Endothelial cell of umbilical vein (primary cell): Measurements from ENCODE around the gene URI1. TPM values are rescaled to one million over a fixed set of nuclear protein-coding genes. Genes with fewer than 3 reads are reported as not detected.

Experiments used
- BruUV-seq: library from RNA; stranded (reverse); fragments of 400-500 nt; replicated peaks from 2 replicates; lab custom pipeline; 2021; lab: Mats Ljungman, UMichigan
- CTCF ChIA-PET: fragments of 300-600, 350-600 bp; sonication (Branson Sonifier 250); formaldehyde crosslinking; loops from one replicate; lab custom pipeline; 2021; ENCODE audit warnings: antibody characterized with exemption, inconsistent platforms; lab: Charles Lee
- POLR2A ChIA-PET: fragments of 300-600, 350-600 bp; sonication (Branson Sonifier 250); formaldehyde crosslinking; loops from one replicate; lab custom pipeline; 2021; ENCODE audit warnings: antibody characterized with exemption, inconsistent platforms; lab: Charles Lee
- DNase-seq: peaks from one replicate; pipeline ENCODE4 v3.0.0-alpha.2; 2011; ENCODE audit warnings: low read depth, low spot score
- FAIRE-seq: peaks from 2 replicates; lab custom pipeline; 2011; peaks lifted over from hg19 to GRCh38; lab: Jason Lieb, UNC
- H2AFZ ChIP-seq: 2 replicates; pipeline ENCODE4 v1.6.0; 2012; ENCODE audit warnings: low read depth, low read length, control low read depth, inconsistent platforms
- H3K27ac ChIP-seq: 2 replicates; pipeline ENCODE4 v1.5.1; 2011; ENCODE audit warnings: low read depth, mild to moderate bottlenecking, control low read depth, low read length, moderate library complexity; ENCODE audit not compliant: insufficient read depth
- H3K27me3 ChIP-seq, 2 experiments: 2 replicates each; pipeline versions ENCODE4 v1.6.0 to v1.6.1; 2011; ENCODE audit warnings: low read length in 2 of 2, mixed read lengths in 1 of 2; ENCODE audit not compliant: control insufficient read depth in 2 of 2, insufficient read depth in 2 of 2
- H3K36me3 ChIP-seq, 2 experiments: 2 replicates in 1 of 2; 3 replicates in 1 of 2; pipeline ENCODE4 v1.5.1; 2011; ENCODE audit warnings: low read length in 2 of 2, mild to moderate bottlenecking in 1 of 2, moderate library complexity in 1 of 2; ENCODE audit not compliant: control insufficient read depth in 2 of 2, insufficient read depth in 2 of 2; ENCODE audit errors: extremely low read depth in 1 of 2
- H3K4me1 ChIP-seq: 3 replicates; pipeline ENCODE4 v1.5.1; 2011; ENCODE audit warnings: mild to moderate bottlenecking, low read length; ENCODE audit not compliant: control insufficient read depth, insufficient read depth; ENCODE audit errors: extremely low read depth
- H3K4me2 ChIP-seq: 2 replicates; pipeline ENCODE4 v1.6.1; 2011; ENCODE audit warnings: low read length, control low read depth, mixed read lengths; ENCODE audit not compliant: insufficient read depth
- H3K4me3 ChIP-seq, 3 experiments: fragments of 200-600 bp in 1 of 3; sonication (generic), shearing (Covaris generic) in 1 of 3; replicated peaks in 1 of 3; 2 replicates each; pipeline ENCODE4 v1.5.1; 2011 to 2016; ENCODE audit warnings: control low read depth in 3 of 3, low read length in 3 of 3, mild to moderate bottlenecking in 2 of 3, inconsistent platforms in 1 of 3, low read depth in 1 of 3, moderate library complexity in 1 of 3; ENCODE audit not compliant: insufficient read depth in 1 of 3
- H3K79me2 ChIP-seq: 2 replicates; pipeline ENCODE4 v1.6.0; 2012; ENCODE audit warnings: low read length, inconsistent platforms; ENCODE audit not compliant: control insufficient read depth, insufficient read depth
- H3K9ac ChIP-seq: replicated peaks from 2 replicates; pipeline ENCODE3; 2011; ENCODE audit warnings: low read length, control low read depth; ENCODE audit not compliant: insufficient read depth; ENCODE audit errors: extremely low read depth
- H3K9me1 ChIP-seq: replicated peaks from 3 replicates; pipeline ENCODE4 v1.6.0; 2011; ENCODE audit warnings: mild to moderate bottlenecking, low read length; ENCODE audit not compliant: control insufficient read depth, insufficient read depth; ENCODE audit errors: extremely low read depth
- H3K9me3 ChIP-seq: replicated peaks from 2 replicates; pipeline ENCODE4 v1.5.1; 2012; ENCODE audit warnings: low read length, inconsistent platforms; ENCODE audit not compliant: control insufficient read depth, insufficient read depth
- H4K20me1 ChIP-seq: replicated peaks from 2 replicates; pipeline ENCODE3; 2011; ENCODE audit warnings: mild to moderate bottlenecking, low read length; ENCODE audit not compliant: control insufficient read depth, insufficient read depth; ENCODE audit errors: extremely low read depth
- CTCF ChIP-seq, 2 donors: IDR thresholded peaks; 1 replicate in 1 of 2; 2 replicates in 1 of 2; pipeline ENCODE4 v1.5.1; 2011; ENCODE audit warnings: low read length in 2 of 2, mild to moderate bottlenecking in 2 of 2, moderate library complexity in 2 of 2, control low read depth in 1 of 2, inconsistent platforms in 1 of 2, low read depth in 1 of 2; ENCODE audit not compliant: insufficient read depth in 1 of 2; ENCODE audit errors: extremely low read depth in 1 of 2
- EZH2 ChIP-seq: IDR thresholded peaks from 2 replicates; pipeline ENCODE4 v1.6.1; 2012; ENCODE audit warnings: borderline replicate concordance, low read depth, mild to moderate bottlenecking, moderate library complexity, low read length, inconsistent platforms; ENCODE audit not compliant: severe bottlenecking
- FOS ChIP-seq: IDR thresholded peaks from 2 replicates; pipeline ENCODE4 v1.6.1; 2011; ENCODE audit warnings: mild to moderate bottlenecking, low read length, moderate library complexity, borderline replicate concordance; ENCODE audit not compliant: insufficient read depth
- GATA2 ChIP-seq: IDR thresholded peaks from 2 replicates; pipeline ENCODE4 v1.7.0; 2011; ENCODE audit warnings: low read depth, mild to moderate bottlenecking, moderate library complexity, mixed read lengths, low read length; ENCODE audit not compliant: insufficient read length, insufficient read depth
- JUN ChIP-seq: IDR thresholded peaks from 2 replicates; pipeline ENCODE4 v1.6.1; 2011; ENCODE audit warnings: borderline replicate concordance, low read depth; ENCODE audit not compliant: insufficient read length, insufficient read depth
- MAX ChIP-seq: IDR thresholded peaks from 2 replicates; pipeline ENCODE4 v1.6.1; 2011; ENCODE audit not compliant: insufficient read depth, insufficient read length
- MYC ChIP-seq: IDR thresholded peaks from one replicate; pipeline ENCODE4 v1.6.1; 2011; ENCODE audit warnings: mild to moderate bottlenecking, low read depth, low read length
- POLR2A ChIP-seq: IDR thresholded peaks from 2 replicates; pipeline ENCODE4 v1.6.1; 2012; ENCODE audit warnings: low read depth, mild to moderate bottlenecking, control low read depth, low read length
- POLR2AphosphoS5 ChIP-seq: IDR thresholded peaks from 2 replicates; pipeline ENCODE4 v1.6.1; 2012; ENCODE audit warnings: low read depth, mild to moderate bottlenecking, control low read depth, low read length, moderate library complexity; ENCODE audit not compliant: insufficient read depth
- dilution Hi-C: fragments of 300-500 bp; cut with MboI; formaldehyde crosslinking; loops from one replicate; pipeline ENCODE4 v1.15.0; 2019; ENCODE audit warnings: low sequenced_read_pairs; ENCODE audit not compliant: extremely low pct_ligation_motif_present
- intact Hi-C: fragments of 100-400 bp; cut with micrococcal nuclease; formaldehyde crosslinking; loops from one replicate; pipeline ENCODE4 v1.10.0; 2022
- polyA plus RNA-seq, 4 experiments: library from polyadenylated mRNA; depleted of rRNA in 3 of 4; stranded (reverse) in 3 of 4; unstranded in 1 of 4; fragments of >200 nt; gene quantifications; 2 replicates each; pipeline versions ENCODE4 v1.2.1 to v1.2.3, GENCODE V29; 2011 to 2012; ENCODE audit warnings: missing spikeins in 1 of 4
- total RNA-seq: library from RNA; stranded (reverse); gene quantifications from 2 replicates; pipeline ENCODE4 v1.2.3, GENCODE V29; 2021

The URI1 gene
- total and polyA plus RNA-seq, 2 donors (not counting 3 experiments of a cell fraction or from before 2014, with no cell fraction given), result 12.8 to 28.9 TPM

GRCh38 chr19:29917911-29918310, 24.1 kb upstream of the URI1 start:
- no peak overlapping the region for H3K4me2 ChIP-seq
- no peaks in the 10 kb centered on the region for H4K20me1 ChIP-seq
- no peak overlapping the region for H3K27ac ChIP-seq
- no peak overlapping the region for H3K4me3 ChIP-seq
- no TSS peak for BruUV-seq
- H3K9me1 ChIP-seq, result no peaks in the 10 kb centered on the region
- H3K9me3 ChIP-seq, result no peaks in the 10 kb centered on the region
- dilution Hi-C loops, result no loop called here
- H3K9ac ChIP-seq, result no peak overlapping the region
- no peak for DNase-seq
- H3K4me1 ChIP-seq, result no peaks in the 10 kb centered on the region
- POLR2A ChIA-PET, result no interaction called here
- H3K27me3 ChIP-seq, result no peaks in the 10 kb centered on the region
- H2AFZ ChIP-seq, result no peak overlapping the region
- TF ChIP-seq FOS (no peak), GATA2 (no peak), MYC (no peak), MAX (no peak), CTCF (IDR thresholded peaks at IDR 0.05; ENCODE audit: extremely low read depth in 1 of 2, insufficient read depth in 1 of 2, low read depth in 1 of 2, low read length in 2 of 2) (no peak), POLR2AphosphoS5 (no peak), JUN (no peak), EZH2 (no peak), POLR2A (no peak)
- intact Hi-C loops, result no loop called here
- FAIRE-seq, result no peak
- CTCF ChIA-PET, result no interaction called here
- H3K79me2 ChIP-seq, result no peaks in the 10 kb centered on the region
- no peaks in the 10 kb centered on the region for H3K36me3 ChIP-seq
